ENCODE measurements around the gene ZNF488. TPM values are rescaled to one million over a fixed set of nuclear protein-coding genes. Genes with fewer than 3 reads are reported as not detected.

The ZNF488 gene
- total and polyA plus RNA-seq, 10 of the 15 experiments (the other 5 are each of a cell fraction or from before 2014, with no cell fraction given): not detected

GRCh38 chr10:47357131-47357582 lies 26.9 kb downstream of the ZNF488 start (continued):
- TF ChIP-seq BHLHE40 (IDR thresholded peaks at IDR 0.05; ENCODE audit: borderline replicate concordance in 1 of 2, low read depth in 2 of 2, low read length in 1 of 2) (no peak), TCF3 (IDR thresholded peaks at IDR 0.05; ENCODE audit: borderline replicate concordance, insufficient read depth, low read depth, low read length) (no peak), BCL11A (IDR thresholded peaks at IDR 0.05; ENCODE audit: low read depth, low read length) (no peak), POU2F2 (IDR thresholded peaks at IDR 0.05; ENCODE audit: borderline replicate concordance, low read depth, low read length) (no peak)

GRCh38 chr10:47356708-47357107 lies 27.4 kb downstream of the ZNF488 start:
- H4K20me1 ChIP-seq (ENCODE audit: control insufficient read depth, insufficient read depth): no peaks in the 10 kb centered on the region
- H3K27ac ChIP-seq (ENCODE audit: control insufficient read depth, insufficient read depth): no peak overlapping the region
- H3K9ac ChIP-seq (ENCODE audit: control insufficient read depth, insufficient read depth, low read length): no peak overlapping the region
- H3K4me2 ChIP-seq (ENCODE audit: control insufficient read depth, insufficient read depth): no peak overlapping the region
- H2AFZ ChIP-seq (ENCODE audit: control insufficient read depth, low read depth, low read length): no peak overlapping the region
- ChIA-PET SMC1A (ENCODE audit: uncharacterized antibody, unreplicated experiment) (no interaction called here), RAD21 (ENCODE audit: unreplicated experiment) (no interaction called here), CTCF (interaction anchor here (0.9 kb wide), 1 partner anchor 9 kb away, joined by 3 read pairs; no protein-coding TSS in a partner anchor), POLR2A (no interaction called here)
- H3K36me3 ChIP-seq (ENCODE audit: control insufficient read depth in 2 of 2, insufficient read depth in 2 of 2, low read length in 1 of 2): no peaks in the 10 kb centered on the region
- no peak overlapping the region for H3K4me3 ChIP-seq
- WGBS (ENCODE audit: insufficient coverage, insufficient replicate concordance, low lambda C conversion rate, missing lambda C conversion rate): 19% methylated on average over 5 of the region's 5 CpGs
- TF ChIP-seq DPF2 (IDR thresholded peaks at IDR 0.05) (no peak), STAT1 (conservative IDR thresholded peaks at IDR 0.05) (no peak), ZNF384 (IDR thresholded peaks at IDR 0.05; ENCODE audit: borderline replicate concordance, low read depth, low read length) (no peak), ZBTB4 (CRISPR knock-in tag; IDR thresholded peaks at IDR 0.05) (no peak), JUND (IDR thresholded peaks at IDR 0.05; ENCODE audit: low read depth, low read length) (no peak), RB1 (IDR thresholded peaks at IDR 0.05; ENCODE audit: borderline replicate concordance) (no peak), FOS (IDR thresholded peaks at IDR 0.05; ENCODE audit: borderline replicate concordance, extremely low read depth, insufficient read length) (no peak), EED (IDR thresholded peaks at IDR 0.05; ENCODE audit: low read depth) (no peak)
- H3K27me3 ChIP-seq (replicated peaks in 1 of 2; ENCODE audit: control insufficient read depth in 2 of 2, insufficient read depth in 2 of 2, low read length in 1 of 2): no peaks in the 10 kb centered on the region; a peak in 1 of 4 replicates
- DNase-seq (ENCODE audit: low read depth, low spot score) (no peak), ATAC-seq (no peak), FAIRE-seq (no peak)
- H3K79me2 ChIP-seq (ENCODE audit: control insufficient read depth, insufficient read depth, low read length): no peaks in the 10 kb centered on the region
- H3K9me3 ChIP-seq (replicated peaks; ENCODE audit: control insufficient read depth, insufficient read depth, low read length): no peaks in the 10 kb centered on the region
- in situ Hi-C loops (cut with MboI): no loop called here
- no peaks in the 10 kb centered on the region for H3K4me1 ChIP-seq (ENCODE audit: control insufficient read depth, insufficient read depth, low read length)
- intact Hi-C loops (cut with micrococcal nuclease; ENCODE audit: unreplicated experiment): no loop called here
- BruUV-seq (replicated peaks): no TSS peak
